Subcutaneous abdominal adipose tissue (tissue), 5 donors: ENCODE results near the gene OR2T33.

Experiments
- H3K27ac ChIP-seq: one replicate; pipeline ENCODE4 v1.7.0; 2013; ENCODE audit warnings: low read depth, mild to moderate bottlenecking, inconsistent platforms, low read length, moderate library complexity
- H3K27me3 ChIP-seq, 5 donors: one replicate each; pipeline ENCODE4 v1.7.0; 2013; ENCODE audit warnings: low read length in 5 of 5, inconsistent platforms in 1 of 5; ENCODE audit not compliant: control insufficient read depth in 5 of 5, insufficient read depth in 4 of 5
- H3K36me3 ChIP-seq, 5 donors: one replicate each; pipeline ENCODE4 v1.7.0; 2013; ENCODE audit warnings: low read length in 5 of 5; ENCODE audit not compliant: control insufficient read depth in 5 of 5, insufficient read depth in 5 of 5
- H3K4me1 ChIP-seq, 5 donors: one replicate each; pipeline ENCODE4 v1.7.0; 2013; ENCODE audit warnings: low read length in 5 of 5, mild to moderate bottlenecking in 3 of 5, moderate library complexity in 1 of 5; ENCODE audit not compliant: control insufficient read depth in 5 of 5, insufficient read depth in 5 of 5
- H3K4me3 ChIP-seq, 5 donors: one replicate each; pipeline ENCODE4 v1.7.0; 2013; ENCODE audit warnings: low read length in 5 of 5, low read depth in 1 of 5
- H3K9ac ChIP-seq, 5 donors: one replicate each; pipeline ENCODE4 v1.7.0; 2013; ENCODE audit warnings: low read length in 5 of 5, mild to moderate bottlenecking in 4 of 5, moderate library complexity in 3 of 5
- H3K9me3 ChIP-seq, 5 donors: one replicate each; pipeline ENCODE4 v1.7.0; 2013; ENCODE audit warnings: low read length in 5 of 5; ENCODE audit not compliant: control insufficient read depth in 5 of 5
- donor health status: healthy.
- donor health status: healthy.
- donor health status: healthy.
- donor health status: healthy.
- donor health status: healthy.

Gene OR2T33

DNA sequence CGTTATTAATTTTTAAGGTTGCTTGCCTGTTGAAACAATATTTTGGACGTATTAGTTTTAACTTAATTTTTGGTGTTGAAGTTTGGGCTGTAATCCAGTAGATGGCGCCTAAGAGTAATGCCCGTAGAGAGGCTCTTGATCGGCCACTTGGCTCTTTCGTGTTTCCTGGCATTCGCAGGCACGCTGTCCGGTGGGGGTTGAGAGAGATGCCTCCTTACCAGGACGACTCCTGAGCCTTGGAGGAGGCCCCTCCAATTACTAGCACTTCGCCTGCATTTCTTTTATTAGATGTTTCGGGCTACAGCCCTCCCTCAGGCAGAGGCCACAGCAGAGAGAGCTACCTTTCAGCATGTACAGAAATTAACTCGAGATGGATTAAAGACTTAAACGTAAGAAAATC is 34.6 kb downstream of the OR2T33 start:
- H3K36me3 ChIP-seq = no peaks in the 10 kb centered on the region

DNA sequence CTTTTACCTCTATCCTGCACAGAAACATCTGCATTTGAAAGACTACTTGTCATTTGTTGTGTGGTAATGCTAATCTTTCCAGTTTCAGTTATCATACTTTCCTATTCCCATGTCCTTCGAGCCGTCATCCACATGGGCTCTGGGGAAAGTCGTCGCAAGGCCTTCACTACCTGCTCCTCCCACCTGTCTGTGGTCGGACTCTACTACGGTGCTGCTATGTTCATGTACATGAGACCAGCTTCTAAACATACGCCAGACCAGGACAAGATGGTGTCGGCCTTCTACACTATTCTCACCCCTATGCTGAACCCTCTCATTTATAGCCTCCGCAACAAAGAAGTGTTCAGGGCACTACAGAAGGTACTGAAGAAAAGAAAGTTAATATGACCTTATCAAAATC is 38.3 kb downstream of the OR2T33 start:
- no peak overlapping the region for H3K4me3 ChIP-seq
- H3K9ac ChIP-seq = no peak overlapping the region
- no peaks in the 10 kb centered on the region for H3K9me3 ChIP-seq
- H3K36me3 ChIP-seq = no peaks in the 10 kb centered on the region
- no peaks in the 10 kb centered on the region for H3K4me1 ChIP-seq
- no peak overlapping the region for H3K27ac ChIP-seq
- no peaks in the 10 kb centered on the region for H3K27me3 ChIP-seq

More for the DNA sequence above, 34.6 kb downstream of the OR2T33 start:
- Histone ChIP-seq H3K27me3 (no peaks in the 10 kb centered on the region), H3K9me3 (no peaks in the 10 kb centered on the region), H3K27ac (no peak overlapping the region), H3K4me3 (no peak overlapping the region), H3K9ac (no peak overlapping the region), H3K4me1 (no peaks in the 10 kb centered on the region)

DNA sequence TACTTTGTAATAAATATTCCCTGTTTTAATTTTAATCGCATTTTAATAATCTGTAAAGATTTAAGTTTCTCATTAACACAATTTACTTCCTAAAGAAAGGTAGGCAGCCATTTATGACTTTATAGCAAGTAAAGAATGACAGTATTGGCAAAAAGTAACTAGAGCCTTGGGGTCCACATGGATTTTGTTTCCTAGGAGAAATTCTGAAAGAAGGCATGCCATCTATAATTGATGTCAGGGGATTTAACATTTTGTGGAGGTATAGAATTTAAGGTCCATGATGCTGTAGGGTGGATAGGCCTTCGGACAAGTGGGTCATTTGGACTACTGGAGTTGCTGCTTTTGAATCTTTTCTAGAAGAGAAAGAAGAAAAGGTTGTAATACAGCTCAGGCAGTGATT is 46.7 kb downstream of the OR2T33 start, which contains the start of gene OR2M4:
Gene OR2M4, plus strand, starts transcription at position 301 of the 400 bp plus-strand sequence. CDS start 7,512 bp downstream, outside the sequence.
- Histone ChIP-seq H3K27me3 (no peaks in the 10 kb centered on the region), H3K4me1 (no peaks in the 10 kb centered on the region), H3K27ac (no peak within 1 kb of the TSS), H3K36me3 (no peaks in the 10 kb centered on the region), H3K4me3 (no peak within 1 kb of the TSS), H3K9ac (no peak within 1 kb of the TSS), H3K9me3 (peaks cover 0 to 8% (median 3%) of the 10 kb centered on the region in 5 donors)

DNA sequence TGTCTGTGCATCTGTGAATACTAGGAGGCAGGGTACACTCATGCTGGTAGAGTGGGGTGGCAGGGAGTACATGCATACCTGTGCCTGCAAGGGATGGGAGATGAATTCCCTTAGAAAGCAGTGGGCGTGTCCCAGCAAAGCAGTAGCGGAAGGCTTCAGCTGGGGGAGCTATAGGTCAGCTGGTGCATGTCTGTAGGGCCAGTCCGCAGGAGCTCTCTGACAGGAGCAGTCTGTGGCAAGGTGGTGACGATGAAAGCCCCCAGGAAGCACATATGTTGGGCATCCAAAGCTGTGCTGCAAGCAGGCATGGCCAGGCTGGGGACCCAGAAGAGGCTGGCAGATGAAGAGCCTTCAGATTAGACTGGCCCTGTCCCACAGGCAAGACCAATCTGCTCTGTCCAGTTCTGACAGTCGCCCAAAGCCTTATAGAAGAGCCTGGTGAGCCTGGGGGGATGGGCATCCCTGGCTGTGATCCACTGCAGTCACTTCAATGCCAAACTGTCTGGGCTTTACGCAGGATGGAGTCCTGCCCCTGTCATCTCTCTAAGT is 48.3 kb downstream of the OR2T33 start:
- Histone ChIP-seq H3K36me3 (no peaks in the 10 kb centered on the region), H3K4me1 (no peaks in the 10 kb centered on the region), H3K9ac (no peak overlapping the region), H3K9me3 (peaks cover 0 to 8% (median 3%) of the 10 kb centered on the region in 5 donors), H3K27me3 (no peaks in the 10 kb centered on the region), H3K4me3 (no peak overlapping the region), H3K27ac (no peak overlapping the region)

DNA sequence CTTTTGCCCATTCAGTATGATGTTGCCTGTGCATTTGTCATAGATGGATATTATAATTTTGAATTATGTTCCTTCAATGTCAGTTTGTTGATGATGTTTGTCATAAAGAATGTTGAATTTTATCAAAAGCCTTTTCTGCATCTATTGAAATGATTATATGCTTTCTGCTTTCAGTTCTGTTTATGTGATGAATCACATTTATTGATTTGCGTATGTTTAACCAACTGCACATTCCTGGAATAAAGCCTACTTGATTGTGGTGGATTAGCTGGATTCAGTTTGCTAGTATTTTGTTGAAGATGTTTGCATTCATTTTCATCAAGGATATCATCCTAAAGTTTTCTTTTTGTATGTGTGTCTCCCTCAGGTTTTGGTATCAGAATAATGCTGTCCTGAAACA is 52.2 kb downstream of the OR2T33 start:
- Histone ChIP-seq H3K27me3 (no peaks in the 10 kb centered on the region), H3K27ac (no peak overlapping the region), H3K9me3 (peaks cover 0 to 12% (median 3%) of the 10 kb centered on the region in 5 donors), H3K9ac (no peak overlapping the region), H3K36me3 (no peaks in the 10 kb centered on the region), H3K4me3 (no peak overlapping the region), H3K4me1 (no peaks in the 10 kb centered on the region)
